GM23338 (cell line): ENCODE measurements around the gene PSMD11. TPM values are rescaled to one million over a fixed set of nuclear protein-coding genes. Genes with fewer than 3 reads are reported as not detected.
"Not testable (repeated sequence)": the region's sequence is repeated elsewhere in the genome, so short reads cannot be mapped to it uniquely, and the experiment has no call there.

ENCODE experiments used
- ATAC-seq: fragments of 200-7000 bp; cut with Tn5 transposase; 3 replicates; pipeline ENCODE4 v1.9.1; 2020
- DNase-seq: peaks from one replicate; pipeline ENCODE4 v3.0.0-alpha.2; 2015; ENCODE audit warnings: low spot score
- H2AFZ ChIP-seq: fragments of 200-600 bp; sonication (generic); 2 replicates; pipeline ENCODE4 v1.8.0; 2016; ENCODE audit warnings: antibody characterized with exemption, mild to moderate bottlenecking, moderate library complexity
- H3F3A ChIP-seq: fragments of 200-600 bp; sonication (generic); replicated peaks from 2 replicates; pipeline ENCODE4 v1.8.0; 2017; ENCODE audit warnings: antibody characterized with exemption, mixed run types, low read depth
- H3K27ac ChIP-seq: fragments of 200-600 bp; sonication (generic); 2 replicates; pipeline ENCODE4 v1.6.1; 2016; ENCODE audit warnings: low read depth
- H3K27me3 ChIP-seq: fragments of 200-600 bp; sonication (generic); 2 replicates; pipeline ENCODE4 v1.8.0; 2016; ENCODE audit warnings: mild to moderate bottlenecking, mixed run types, moderate library complexity; ENCODE audit not compliant: insufficient read depth
- H3K36me3 ChIP-seq: fragments of 200-600 bp; sonication (generic); 2 replicates; pipeline ENCODE4 v1.8.0; 2016; ENCODE audit warnings: mild to moderate bottlenecking; ENCODE audit not compliant: insufficient read depth
- H3K4me1 ChIP-seq: fragments of 200-600 bp; sonication (generic); 2 replicates; pipeline ENCODE4 v1.8.0; 2016; ENCODE audit warnings: mild to moderate bottlenecking, moderate library complexity; ENCODE audit not compliant: insufficient read depth
- H3K4me2 ChIP-seq: fragments of 200-600 bp; sonication (generic); 2 replicates; pipeline ENCODE4 v1.7.1; 2017; ENCODE audit warnings: mixed run types
- H3K4me3 ChIP-seq: fragments of 200-600 bp; sonication (generic); 2 replicates; pipeline ENCODE4 v1.6.1; 2016; ENCODE audit warnings: mixed run types
- H3K79me2 ChIP-seq: fragments of 200-600 bp; sonication (generic); replicated peaks from 2 replicates; pipeline ENCODE4 v1.8.0; 2017; ENCODE audit warnings: mild to moderate bottlenecking; ENCODE audit not compliant: insufficient read depth
- H3K9me2 ChIP-seq: fragments of 200-600 bp; sonication (generic); 2 replicates; pipeline ENCODE4 v1.8.0; 2017; ENCODE audit not compliant: insufficient read depth
- H4K20me1 ChIP-seq: fragments of 200-600 bp; sonication (generic); replicated peaks from 2 replicates; pipeline ENCODE4 v1.8.0; 2017; ENCODE audit warnings: mild to moderate bottlenecking; ENCODE audit not compliant: insufficient read depth
- H3K27ac Mint-ChIP-seq: 2 replicates; pipeline ENCODE4 v1.8.0; 2020; ENCODE audit warnings: inconsistent platforms, mild to moderate bottlenecking, moderate library complexity, mixed read lengths
- H3K27me3 Mint-ChIP-seq: 3 replicates; pipeline ENCODE4 v1.8.0; 2022; ENCODE audit warnings: low read depth, mild to moderate bottlenecking, moderate library complexity, mixed read lengths, inconsistent platforms; ENCODE audit not compliant: insufficient read depth, poor library complexity
- H3K36me3 Mint-ChIP-seq: 3 replicates; pipeline ENCODE4 v1.8.0; 2021; ENCODE audit warnings: low read depth, mild to moderate bottlenecking, inconsistent platforms, moderate library complexity, mixed read lengths
- H3K4me1 Mint-ChIP-seq: 3 replicates; pipeline ENCODE4 v1.8.0; 2020; ENCODE audit warnings: mild to moderate bottlenecking, inconsistent platforms, mixed read lengths
- H3K4me3 Mint-ChIP-seq: 3 replicates; pipeline ENCODE4 v1.8.0; 2021; ENCODE audit warnings: moderate library complexity, mild to moderate bottlenecking, inconsistent platforms, mixed read lengths
- H3K9me3 Mint-ChIP-seq: 3 replicates; pipeline ENCODE4 v1.8.0; 2020; ENCODE audit warnings: moderate library complexity, mild to moderate bottlenecking, inconsistent platforms, mixed read lengths
- CREB1 ChIP-seq: fragments of 250-450 bp; sonication (Bioruptor Pico); IDR thresholded peaks from 2 replicates; pipeline ENCODE4 v1.5.0; 2020; ENCODE audit warnings: low read depth, mild to moderate bottlenecking, moderate library complexity
- CTCF ChIP-seq, 2 experiments: fragments of 200-600 bp in 1 of 2; sonication (generic) in 1 of 2; conservative IDR thresholded peaks; 2 replicates each; pipeline versions ENCODE4 v1.5.1 to v1.6.1; 2016 to 2017; ENCODE audit warnings: antibody characterized with exemption in 2 of 2, low read depth in 2 of 2, mild to moderate bottlenecking in 2 of 2, moderate library complexity in 1 of 2
- ETS1 ChIP-seq: IDR thresholded peaks from 2 replicates; pipeline ENCODE4 v1.6.1; 2016; ENCODE audit warnings: antibody characterized with exemption
- EZH2phosphoT487 ChIP-seq: fragments of 200-600 bp; sonication (generic); IDR thresholded peaks from one replicate; pipeline ENCODE4 v1.8.1; 2018; ENCODE audit warnings: antibody characterized with exemption; ENCODE audit not compliant: unreplicated experiment
- JUNB ChIP-seq: IDR thresholded peaks from one replicate; pipeline ENCODE4 v1.6.1; 2016; ENCODE audit warnings: antibody characterized with exemption; ENCODE audit not compliant: unreplicated experiment
- POLR2AphosphoS5 ChIP-seq: IDR thresholded peaks from 2 replicates; pipeline ENCODE4 v1.6.1; 2016; ENCODE audit warnings: antibody characterized with exemption, low read depth
- STAT1 ChIP-seq: IDR thresholded peaks from one replicate; pipeline ENCODE4 v1.6.1; 2016; ENCODE audit warnings: antibody characterized with exemption; ENCODE audit not compliant: unreplicated experiment
- ZNF114 ChIP-seq: fragments of 250-450 bp; sonication (Bioruptor Pico); IDR thresholded peaks from 2 replicates; pipeline ENCODE4 v1.5.0; 2020; ENCODE audit warnings: mild to moderate bottlenecking, moderate library complexity
- ZNF331 ChIP-seq: fragments of 250-450 bp; sonication (Bioruptor Pico); IDR thresholded peaks from 2 replicates; pipeline ENCODE4 v1.5.0; 2020; ENCODE audit warnings: low read depth, mild to moderate bottlenecking, moderate library complexity
- polyA plus RNA-seq: library from polyadenylated mRNA; unstranded; fragments of >200 nt; fragmentation: Nextera tagmentation; extraction: Ambion mirVana; gene quantifications from 2 replicates; pipeline ENCODE4 v1.2.1, GENCODE V29; 2016
- total RNA-seq: library from RNA; depleted of rRNA; stranded (reverse); fragments of >200 nt; shearing (Covaris generic); gene quantifications from 2 replicates; pipeline ENCODE4 v1.2.3, GENCODE V29; 2014
- TF ChIP-seq, protein P1 (sequence below): fragments of 250-450 bp; sonication (Bioruptor Pico); IDR thresholded peaks from 2 replicates; pipeline ENCODE4 v1.5.0; 2020; ENCODE audit warnings: mild to moderate bottlenecking, moderate library complexity
- TF ChIP-seq, protein P2 (sequence below): IDR thresholded peaks from one replicate; pipeline ENCODE4 v1.6.1; 2018; ENCODE audit warnings: antibody characterized with exemption; ENCODE audit not compliant: unreplicated experiment

The PSMD11 gene
- total and polyA plus RNA-seq, 2 experiments from 2014 or later: 180 to 360 TPM

- not testable (repeated sequence) for H3K4me1 Mint-ChIP-seq, H3K4me2 ChIP-seq, H3K36me3 Mint-ChIP-seq, H3K4me1 ChIP-seq, ATAC-seq, H3F3A ChIP-seq, H3K9me3 Mint-ChIP-seq, H3K9me2 ChIP-seq, DNase-seq, H3K4me3 ChIP-seq, H3K27me3 ChIP-seq, H3K79me2 ChIP-seq, H3K27ac ChIP-seq, H3K4me3 Mint-ChIP-seq, H3K27me3 Mint-ChIP-seq, H4K20me1 ChIP-seq, H2AFZ ChIP-seq, H3K36me3 ChIP-seq, H3K27ac Mint-ChIP-seq
Measured at GRCh38 chr17:32410085-32410484, 34.2 kb upstream of the PSMD11 start.

DNA sequence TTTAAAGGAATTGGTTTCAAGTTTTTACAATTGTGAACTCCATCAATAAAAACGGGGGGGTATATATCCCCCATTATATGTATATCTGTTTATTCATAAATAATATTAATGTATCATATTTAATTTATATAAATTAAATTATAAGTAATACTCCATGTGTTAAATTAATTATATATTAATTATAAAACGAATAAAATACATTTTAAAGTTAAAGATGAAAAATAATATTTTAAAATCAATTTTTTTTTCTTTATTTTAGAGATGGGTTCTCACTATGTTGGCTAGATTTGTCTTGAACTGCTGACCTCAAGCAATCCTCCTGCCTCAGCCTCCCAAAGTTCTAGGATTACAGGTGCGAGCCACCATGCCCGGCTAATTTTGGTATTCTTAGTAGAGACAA lies 17.4 kb upstream of the PSMD11 start:
- Mint-ChIP-seq H3K4me3 (no peak overlapping the region), H3K27me3 (peaks cover 7% of the 10 kb centered on the region), H3K36me3 (peaks cover 19% of the 10 kb centered on the region), H3K27ac (no peak overlapping the region), H3K9me3 (peaks cover 30% of the 10 kb centered on the region), H3K4me1 (no peaks in the 10 kb centered on the region)
- Histone ChIP-seq H3K27me3 (no peaks in the 10 kb centered on the region), H3K4me2 (no peak overlapping the region), H4K20me1 (no peaks in the 10 kb centered on the region), H3K4me3 (no peak overlapping the region), H3F3A (no peaks in the 10 kb centered on the region), H3K4me1 (no peaks in the 10 kb centered on the region), H3K36me3 (no peaks in the 10 kb centered on the region), H3K9me2 (no peaks in the 10 kb centered on the region), H3K27ac (no peak overlapping the region), H2AFZ (no peak overlapping the region), H3K79me2 (no peaks in the 10 kb centered on the region)
- DNase-seq (no peak), ATAC-seq (no peak)
- TF ChIP-seq CREB1 (no peak), ETS1 (no peak), EZH2phosphoT487 (no peak), ZNF114 (no peak), POLR2AphosphoS5 (no peak), CTCF (conservative IDR thresholded peaks at IDR 0.05; ENCODE audit: low read depth in 2 of 2) (no peak), ZNF331 (CRISPR knock-in tag) (no peak), STAT1 (no peak), JUNB (no peak)
- TF ChIP-seq, protein P1, sequence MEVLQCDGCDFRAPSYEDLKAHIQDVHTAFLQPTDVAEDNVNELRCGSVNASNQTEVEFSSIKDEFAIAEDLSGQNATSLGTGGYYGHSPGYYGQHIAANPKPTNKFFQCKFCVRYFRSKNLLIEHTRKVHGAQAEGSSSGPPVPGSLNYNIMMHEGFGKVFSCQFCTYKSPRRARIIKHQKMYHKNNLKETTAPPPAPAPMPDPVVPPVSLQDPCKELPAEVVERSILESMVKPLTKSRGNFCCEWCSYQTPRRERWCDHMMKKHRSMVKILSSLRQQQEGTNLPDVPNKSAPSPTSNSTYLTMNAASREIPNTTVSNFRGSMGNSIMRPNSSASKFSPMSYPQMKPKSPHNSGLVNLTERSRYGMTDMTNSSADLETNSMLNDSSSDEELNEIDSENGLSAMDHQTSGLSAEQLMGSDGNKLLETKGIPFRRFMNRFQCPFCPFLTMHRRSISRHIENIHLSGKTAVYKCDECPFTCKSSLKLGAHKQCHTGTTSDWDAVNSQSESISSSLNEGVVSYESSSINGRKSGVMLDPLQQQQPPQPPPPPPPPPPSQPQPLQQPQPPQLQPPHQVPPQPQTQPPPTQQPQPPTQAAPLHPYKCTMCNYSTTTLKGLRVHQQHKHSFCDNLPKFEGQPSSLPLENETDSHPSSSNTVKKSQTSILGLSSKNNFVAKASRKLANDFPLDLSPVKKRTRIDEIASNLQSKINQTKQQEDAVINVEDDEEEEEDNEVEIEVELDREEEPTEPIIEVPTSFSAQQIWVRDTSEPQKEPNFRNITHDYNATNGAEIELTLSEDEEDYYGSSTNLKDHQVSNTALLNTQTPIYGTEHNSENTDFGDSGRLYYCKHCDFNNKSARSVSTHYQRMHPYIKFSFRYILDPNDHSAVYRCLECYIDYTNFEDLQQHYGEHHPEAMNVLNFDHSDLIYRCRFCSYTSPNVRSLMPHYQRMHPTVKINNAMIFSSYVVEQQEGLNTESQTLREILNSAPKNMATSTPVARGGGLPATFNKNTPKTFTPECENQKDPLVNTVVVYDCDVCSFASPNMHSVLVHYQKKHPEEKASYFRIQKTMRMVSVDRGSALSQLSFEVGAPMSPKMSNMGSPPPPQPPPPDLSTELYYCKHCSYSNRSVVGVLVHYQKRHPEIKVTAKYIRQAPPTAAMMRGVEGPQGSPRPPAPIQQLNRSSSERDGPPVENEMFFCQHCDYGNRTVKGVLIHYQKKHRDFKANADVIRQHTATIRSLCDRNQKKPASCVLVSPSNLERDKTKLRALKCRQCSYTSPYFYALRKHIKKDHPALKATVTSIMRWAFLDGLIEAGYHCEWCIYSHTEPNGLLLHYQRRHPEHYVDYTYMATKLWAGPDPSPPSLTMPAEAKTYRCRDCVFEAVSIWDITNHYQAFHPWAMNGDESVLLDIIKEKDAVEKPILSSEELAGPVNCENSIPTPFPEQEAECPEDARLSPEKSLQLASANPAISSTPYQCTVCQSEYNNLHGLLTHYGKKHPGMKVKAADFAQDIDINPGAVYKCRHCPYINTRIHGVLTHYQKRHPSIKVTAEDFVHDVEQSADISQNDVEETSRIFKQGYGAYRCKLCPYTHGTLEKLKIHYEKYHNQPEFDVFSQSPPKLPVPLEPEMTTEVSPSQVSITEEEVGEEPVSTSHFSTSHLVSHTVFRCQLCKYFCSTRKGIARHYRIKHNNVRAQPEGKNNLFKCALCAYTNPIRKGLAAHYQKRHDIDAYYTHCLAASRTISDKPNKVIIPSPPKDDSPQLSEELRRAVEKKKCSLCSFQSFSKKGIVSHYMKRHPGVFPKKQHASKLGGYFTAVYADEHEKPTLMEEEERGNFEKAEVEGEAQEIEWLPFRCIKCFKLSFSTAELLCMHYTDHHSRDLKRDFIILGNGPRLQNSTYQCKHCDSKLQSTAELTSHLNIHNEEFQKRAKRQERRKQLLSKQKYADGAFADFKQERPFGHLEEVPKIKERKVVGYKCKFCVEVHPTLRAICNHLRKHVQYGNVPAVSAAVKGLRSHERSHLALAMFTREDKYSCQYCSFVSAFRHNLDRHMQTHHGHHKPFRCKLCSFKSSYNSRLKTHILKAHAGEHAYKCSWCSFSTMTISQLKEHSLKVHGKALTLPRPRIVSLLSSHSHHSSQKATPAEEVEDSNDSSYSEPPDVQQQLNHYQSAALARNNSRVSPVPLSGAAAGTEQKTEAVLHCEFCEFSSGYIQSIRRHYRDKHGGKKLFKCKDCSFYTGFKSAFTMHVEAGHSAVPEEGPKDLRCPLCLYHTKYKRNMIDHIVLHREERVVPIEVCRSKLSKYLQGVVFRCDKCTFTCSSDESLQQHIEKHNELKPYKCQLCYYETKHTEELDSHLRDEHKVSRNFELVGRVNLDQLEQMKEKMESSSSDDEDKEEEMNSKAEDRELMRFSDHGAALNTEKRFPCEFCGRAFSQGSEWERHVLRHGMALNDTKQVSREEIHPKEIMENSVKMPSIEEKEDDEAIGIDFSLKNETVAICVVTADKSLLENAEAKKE (CRISPR knock-in tag): no peak
- TF ChIP-seq, protein P2, sequence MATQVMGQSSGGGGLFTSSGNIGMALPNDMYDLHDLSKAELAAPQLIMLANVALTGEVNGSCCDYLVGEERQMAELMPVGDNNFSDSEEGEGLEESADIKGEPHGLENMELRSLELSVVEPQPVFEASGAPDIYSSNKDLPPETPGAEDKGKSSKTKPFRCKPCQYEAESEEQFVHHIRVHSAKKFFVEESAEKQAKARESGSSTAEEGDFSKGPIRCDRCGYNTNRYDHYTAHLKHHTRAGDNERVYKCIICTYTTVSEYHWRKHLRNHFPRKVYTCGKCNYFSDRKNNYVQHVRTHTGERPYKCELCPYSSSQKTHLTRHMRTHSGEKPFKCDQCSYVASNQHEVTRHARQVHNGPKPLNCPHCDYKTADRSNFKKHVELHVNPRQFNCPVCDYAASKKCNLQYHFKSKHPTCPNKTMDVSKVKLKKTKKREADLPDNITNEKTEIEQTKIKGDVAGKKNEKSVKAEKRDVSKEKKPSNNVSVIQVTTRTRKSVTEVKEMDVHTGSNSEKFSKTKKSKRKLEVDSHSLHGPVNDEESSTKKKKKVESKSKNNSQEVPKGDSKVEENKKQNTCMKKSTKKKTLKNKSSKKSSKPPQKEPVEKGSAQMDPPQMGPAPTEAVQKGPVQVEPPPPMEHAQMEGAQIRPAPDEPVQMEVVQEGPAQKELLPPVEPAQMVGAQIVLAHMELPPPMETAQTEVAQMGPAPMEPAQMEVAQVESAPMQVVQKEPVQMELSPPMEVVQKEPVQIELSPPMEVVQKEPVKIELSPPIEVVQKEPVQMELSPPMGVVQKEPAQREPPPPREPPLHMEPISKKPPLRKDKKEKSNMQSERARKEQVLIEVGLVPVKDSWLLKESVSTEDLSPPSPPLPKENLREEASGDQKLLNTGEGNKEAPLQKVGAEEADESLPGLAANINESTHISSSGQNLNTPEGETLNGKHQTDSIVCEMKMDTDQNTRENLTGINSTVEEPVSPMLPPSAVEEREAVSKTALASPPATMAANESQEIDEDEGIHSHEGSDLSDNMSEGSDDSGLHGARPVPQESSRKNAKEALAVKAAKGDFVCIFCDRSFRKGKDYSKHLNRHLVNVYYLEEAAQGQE: no peak
